ENCODE results near the gene SSH3.

DNA sequence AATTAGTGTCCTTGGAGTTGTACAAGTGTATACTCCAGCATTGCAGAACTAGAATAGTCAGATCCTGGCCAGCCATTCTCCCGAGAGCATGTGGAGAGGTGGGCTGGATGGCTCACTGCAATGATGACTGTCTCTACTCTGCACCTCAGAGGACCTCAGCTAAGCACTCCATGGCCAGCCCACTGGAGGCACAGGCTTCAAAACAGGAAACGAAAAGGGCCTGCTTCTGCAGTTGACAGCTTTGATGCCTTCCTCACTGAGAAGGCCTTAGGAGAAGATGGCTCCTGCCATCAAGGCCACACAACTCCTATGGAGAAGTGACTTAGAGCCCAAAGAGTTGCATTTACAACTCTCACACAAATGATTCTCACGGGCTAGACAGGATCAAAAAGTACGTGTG is 40.9 kb downstream of the SSH3 start:
- no peak for TF ChIP-seq TAF1 (IDR thresholded peaks at IDR 0.05; ENCODE audit: low read depth)
- TF ChIP-seq, protein P1, sequence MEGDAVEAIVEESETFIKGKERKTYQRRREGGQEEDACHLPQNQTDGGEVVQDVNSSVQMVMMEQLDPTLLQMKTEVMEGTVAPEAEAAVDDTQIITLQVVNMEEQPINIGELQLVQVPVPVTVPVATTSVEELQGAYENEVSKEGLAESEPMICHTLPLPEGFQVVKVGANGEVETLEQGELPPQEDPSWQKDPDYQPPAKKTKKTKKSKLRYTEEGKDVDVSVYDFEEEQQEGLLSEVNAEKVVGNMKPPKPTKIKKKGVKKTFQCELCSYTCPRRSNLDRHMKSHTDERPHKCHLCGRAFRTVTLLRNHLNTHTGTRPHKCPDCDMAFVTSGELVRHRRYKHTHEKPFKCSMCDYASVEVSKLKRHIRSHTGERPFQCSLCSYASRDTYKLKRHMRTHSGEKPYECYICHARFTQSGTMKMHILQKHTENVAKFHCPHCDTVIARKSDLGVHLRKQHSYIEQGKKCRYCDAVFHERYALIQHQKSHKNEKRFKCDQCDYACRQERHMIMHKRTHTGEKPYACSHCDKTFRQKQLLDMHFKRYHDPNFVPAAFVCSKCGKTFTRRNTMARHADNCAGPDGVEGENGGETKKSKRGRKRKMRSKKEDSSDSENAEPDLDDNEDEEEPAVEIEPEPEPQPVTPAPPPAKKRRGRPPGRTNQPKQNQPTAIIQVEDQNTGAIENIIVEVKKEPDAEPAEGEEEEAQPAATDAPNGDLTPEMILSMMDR (IDR thresholded peaks at IDR 0.05; ENCODE audit: poor library complexity, severe bottlenecking), result no peak
- TF ChIP-seq POLR2AphosphoS5 (IDR thresholded peaks at IDR 0.05), result no peak
- TF ChIP-seq EZH2 (IDR thresholded peaks at IDR 0.05; ENCODE audit: borderline replicate concordance, insufficient read depth, low read length, poor library complexity, severe bottlenecking), result no peak
- no peak for TF ChIP-seq MXI1 (conservative IDR thresholded peaks at IDR 0.05; ENCODE audit: poor library complexity, severe bottlenecking)
- no peak for TF ChIP-seq RAD21 (conservative IDR thresholded peaks at IDR 0.05)
- TF ChIP-seq, protein P2, sequence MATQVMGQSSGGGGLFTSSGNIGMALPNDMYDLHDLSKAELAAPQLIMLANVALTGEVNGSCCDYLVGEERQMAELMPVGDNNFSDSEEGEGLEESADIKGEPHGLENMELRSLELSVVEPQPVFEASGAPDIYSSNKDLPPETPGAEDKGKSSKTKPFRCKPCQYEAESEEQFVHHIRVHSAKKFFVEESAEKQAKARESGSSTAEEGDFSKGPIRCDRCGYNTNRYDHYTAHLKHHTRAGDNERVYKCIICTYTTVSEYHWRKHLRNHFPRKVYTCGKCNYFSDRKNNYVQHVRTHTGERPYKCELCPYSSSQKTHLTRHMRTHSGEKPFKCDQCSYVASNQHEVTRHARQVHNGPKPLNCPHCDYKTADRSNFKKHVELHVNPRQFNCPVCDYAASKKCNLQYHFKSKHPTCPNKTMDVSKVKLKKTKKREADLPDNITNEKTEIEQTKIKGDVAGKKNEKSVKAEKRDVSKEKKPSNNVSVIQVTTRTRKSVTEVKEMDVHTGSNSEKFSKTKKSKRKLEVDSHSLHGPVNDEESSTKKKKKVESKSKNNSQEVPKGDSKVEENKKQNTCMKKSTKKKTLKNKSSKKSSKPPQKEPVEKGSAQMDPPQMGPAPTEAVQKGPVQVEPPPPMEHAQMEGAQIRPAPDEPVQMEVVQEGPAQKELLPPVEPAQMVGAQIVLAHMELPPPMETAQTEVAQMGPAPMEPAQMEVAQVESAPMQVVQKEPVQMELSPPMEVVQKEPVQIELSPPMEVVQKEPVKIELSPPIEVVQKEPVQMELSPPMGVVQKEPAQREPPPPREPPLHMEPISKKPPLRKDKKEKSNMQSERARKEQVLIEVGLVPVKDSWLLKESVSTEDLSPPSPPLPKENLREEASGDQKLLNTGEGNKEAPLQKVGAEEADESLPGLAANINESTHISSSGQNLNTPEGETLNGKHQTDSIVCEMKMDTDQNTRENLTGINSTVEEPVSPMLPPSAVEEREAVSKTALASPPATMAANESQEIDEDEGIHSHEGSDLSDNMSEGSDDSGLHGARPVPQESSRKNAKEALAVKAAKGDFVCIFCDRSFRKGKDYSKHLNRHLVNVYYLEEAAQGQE (IDR thresholded peaks at IDR 0.05; ENCODE audit: borderline replicate concordance), result no peak
- no peak for TF ChIP-seq EP300 (conservative IDR thresholded peaks at IDR 0.05; ENCODE audit: poor library complexity, severe bottlenecking)

Data from neural cell (in vitro differentiated cells).